DND-41 (cell line): Measurements from ENCODE around the gene METTL23.

Experiments used
- ATAC-seq: fragments of 200-7000 bp; cut with Tn5 transposase; 3 replicates; pipeline ENCODE4 v1.9.1; 2021; ENCODE audit warnings: low read depth; ENCODE audit not compliant: insufficient read depth
- DNase-seq: peaks from one replicate; pipeline ENCODE4 v3.0.0-alpha.2; 2020
- H2AFZ ChIP-seq: 2 replicates; pipeline ENCODE4 v1.6.0; 2012; ENCODE audit warnings: low read depth, low read length
- H3K27ac ChIP-seq: 2 replicates; pipeline ENCODE4 v1.5.1; 2012; ENCODE audit warnings: low read length, inconsistent platforms
- H3K27me3 ChIP-seq: fragments of 200-600 bp; sonication (generic); 2 replicates; pipeline ENCODE4 v1.6.0; 2012; ENCODE audit warnings: low read length, mild to moderate bottlenecking, inconsistent platforms; ENCODE audit not compliant: insufficient read depth, poor library complexity
- H3K36me3 ChIP-seq: 2 replicates; pipeline ENCODE4 v1.5.1; 2012; ENCODE audit warnings: low read length, inconsistent platforms; ENCODE audit not compliant: insufficient read depth
- H3K4me1 ChIP-seq: 2 replicates; pipeline ENCODE4 v1.5.1; 2012; ENCODE audit warnings: mild to moderate bottlenecking, low read length; ENCODE audit not compliant: insufficient read depth
- H3K4me2 ChIP-seq: 2 replicates; pipeline ENCODE4 v1.6.0; 2012; ENCODE audit warnings: mild to moderate bottlenecking, moderate library complexity, low read length, inconsistent platforms; ENCODE audit not compliant: insufficient read depth
- H3K4me3 ChIP-seq, 2 experiments: fragments of 200-600 bp in 1 of 2; shearing (Covaris generic) in 1 of 2; 2 replicates each; pipeline ENCODE4 v1.5.1; 2012 to 2016; ENCODE audit warnings: inconsistent platforms in 2 of 2, low read length in 2 of 2, mild to moderate bottlenecking in 2 of 2, low read depth in 1 of 2, moderate library complexity in 1 of 2
- H3K79me2 ChIP-seq: 2 replicates; pipeline ENCODE4 v1.6.0; 2012; ENCODE audit warnings: low read length, inconsistent platforms; ENCODE audit not compliant: insufficient read depth
- H3K9ac ChIP-seq: 2 replicates; pipeline ENCODE4 v1.6.0; 2012; ENCODE audit warnings: low read depth, mild to moderate bottlenecking, inconsistent platforms, low read length, moderate library complexity
- H3K9me3 ChIP-seq: 2 replicates; pipeline ENCODE4 v1.5.1; 2012; ENCODE audit warnings: low read length, moderate library complexity, mild to moderate bottlenecking, inconsistent platforms; ENCODE audit not compliant: insufficient read depth, severe bottlenecking
- H4K20me1 ChIP-seq: 2 replicates; pipeline ENCODE4 v1.6.0; 2012; ENCODE audit warnings: low read length; ENCODE audit not compliant: insufficient read depth
- CTCF ChIP-seq: IDR thresholded peaks from 2 replicates; pipeline ENCODE4 v1.5.1; 2012; ENCODE audit warnings: borderline replicate concordance, low read length, moderate library complexity, mild to moderate bottlenecking; ENCODE audit not compliant: poor library complexity, severe bottlenecking; ENCODE audit errors: extremely low read depth
- EZH2 ChIP-seq: IDR thresholded peaks from 3 replicates; pipeline ENCODE4 v1.6.1; 2012; ENCODE audit warnings: borderline replicate concordance, low read depth, mild to moderate bottlenecking, moderate library complexity, low read length, inconsistent platforms; ENCODE audit not compliant: severe bottlenecking

METTL23 gene

GRCh38 chr17:76747716-76748363 lies 21.2 kb downstream of the METTL23 start:
- H3K4me3 ChIP-seq: no peak overlapping the region
- no peaks in the 10 kb centered on the region for H4K20me1 ChIP-seq
- no peak overlapping the region for H2AFZ ChIP-seq
- H3K27me3 ChIP-seq: no peaks in the 10 kb centered on the region
- peaks cover 18% of the 10 kb centered on the region for H3K4me1 ChIP-seq
- H3K9ac ChIP-seq: no peak overlapping the region
- H3K79me2 ChIP-seq: peaks cover 4% of the 10 kb centered on the region
- DNase-seq (no peak), ATAC-seq (no peak)
- TF ChIP-seq EZH2 (no peak), CTCF (no peak)
- no peaks in the 10 kb centered on the region for H3K9me3 ChIP-seq
- peaks cover 39% of the 10 kb centered on the region for H3K36me3 ChIP-seq
- no peak overlapping the region for H3K4me2 ChIP-seq
- H3K27ac ChIP-seq: no peak overlapping the region

GRCh38 chr17:76748657-76749056 lies 22.0 kb downstream of the METTL23 start:
- H3K27ac ChIP-seq: no peak overlapping the region
- no peak overlapping the region for H3K4me2 ChIP-seq
- no peak for DNase-seq

GRCh38 chr17:76751416-76751993 lies 24.9 kb downstream of the METTL23 start:
- 0 out of 2 replicates have a peak overlapping the region, but pooled peaks have one; percentile 47 for H2AFZ ChIP-seq
- peaks cover 32% of the 10 kb centered on the region for H3K4me1 ChIP-seq
- peak overlapping the region; percentile 18; the same call in 1 of the 2 replicates for H3K4me2 ChIP-seq
- no peaks in the 10 kb centered on the region for H3K27me3 ChIP-seq
- peak overlapping the region; percentile 35; the same call in 1 of the 2 replicates for H3K9ac ChIP-seq
- H3K9me3 ChIP-seq: no peaks in the 10 kb centered on the region
- H3K4me3 ChIP-seq: no peak overlapping the region
- no peaks in the 10 kb centered on the region for H4K20me1 ChIP-seq
- TF ChIP-seq CTCF: no peak
- no peak for TF ChIP-seq EZH2
- H3K36me3 ChIP-seq: peaks cover 24% of the 10 kb centered on the region
- H3K27ac ChIP-seq: peak overlapping the region; percentile 78
- H3K79me2 ChIP-seq: peaks cover 4% of the 10 kb centered on the region
- ATAC-seq (peak; percentile 41), DNase-seq (no peak)

More at GRCh38 chr17:76748657-76749056, 22.0 kb downstream of the METTL23 start:
- no peak overlapping the region for H2AFZ ChIP-seq
- H3K4me3 ChIP-seq: no peak overlapping the region
- no peak overlapping the region for H3K9ac ChIP-seq
- H4K20me1 ChIP-seq: no peaks in the 10 kb centered on the region
- H3K36me3 ChIP-seq: peaks cover 33% of the 10 kb centered on the region
- TF ChIP-seq CTCF (no peak), EZH2 (no peak)
- ATAC-seq: no peak
- no peaks in the 10 kb centered on the region for H3K9me3 ChIP-seq
- H3K79me2 ChIP-seq: peaks cover 4% of the 10 kb centered on the region
- H3K4me1 ChIP-seq: peaks cover 26% of the 10 kb centered on the region
- H3K27me3 ChIP-seq: no peaks in the 10 kb centered on the region
